Fibroblast of lung (primary cell): ENCODE data around the gene MTMR3.

Source experiments
- EZH2 ChIP-seq: IDR thresholded peaks from 2 replicates; pipeline ENCODE4 v1.5.1; 2012; ENCODE audit warnings: low read length, control low read depth, mild to moderate bottlenecking; ENCODE audit errors: missing control alignments
- TF ChIP-seq, protein P1 (sequence below), 2 donors: IDR thresholded peaks in 1 of 2; conservative IDR thresholded peaks in 1 of 2; 1 replicate in 1 of 2; 2 replicates in 1 of 2; pipeline ENCODE4 v1.5.1; 2011 to 2012; ENCODE audit warnings: low read length in 2 of 2, control low read depth in 1 of 2, inconsistent platforms in 1 of 2, low read depth in 1 of 2, mild to moderate bottlenecking in 1 of 2

DNA sequence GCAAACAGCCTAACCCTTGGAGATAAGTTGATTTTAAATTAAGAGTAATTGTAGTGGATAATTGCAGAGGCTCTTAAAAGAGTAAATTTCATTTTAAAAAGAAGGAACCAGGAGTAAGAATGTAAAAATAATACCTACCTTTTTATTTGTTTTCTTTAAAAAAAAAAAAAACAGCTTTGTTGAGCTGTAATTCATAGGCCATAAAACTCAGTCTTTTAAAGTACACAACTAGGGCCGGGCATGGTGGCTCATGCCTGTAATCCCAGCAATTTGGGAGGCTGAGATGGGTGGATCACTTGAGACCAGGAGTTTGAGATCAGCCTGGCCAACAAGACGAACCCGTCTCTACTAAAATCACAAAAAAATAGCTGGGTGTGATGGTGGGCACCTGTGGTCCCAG is 42.4 kb downstream of the MTMR3 start:
- TF ChIP-seq, protein P1, sequence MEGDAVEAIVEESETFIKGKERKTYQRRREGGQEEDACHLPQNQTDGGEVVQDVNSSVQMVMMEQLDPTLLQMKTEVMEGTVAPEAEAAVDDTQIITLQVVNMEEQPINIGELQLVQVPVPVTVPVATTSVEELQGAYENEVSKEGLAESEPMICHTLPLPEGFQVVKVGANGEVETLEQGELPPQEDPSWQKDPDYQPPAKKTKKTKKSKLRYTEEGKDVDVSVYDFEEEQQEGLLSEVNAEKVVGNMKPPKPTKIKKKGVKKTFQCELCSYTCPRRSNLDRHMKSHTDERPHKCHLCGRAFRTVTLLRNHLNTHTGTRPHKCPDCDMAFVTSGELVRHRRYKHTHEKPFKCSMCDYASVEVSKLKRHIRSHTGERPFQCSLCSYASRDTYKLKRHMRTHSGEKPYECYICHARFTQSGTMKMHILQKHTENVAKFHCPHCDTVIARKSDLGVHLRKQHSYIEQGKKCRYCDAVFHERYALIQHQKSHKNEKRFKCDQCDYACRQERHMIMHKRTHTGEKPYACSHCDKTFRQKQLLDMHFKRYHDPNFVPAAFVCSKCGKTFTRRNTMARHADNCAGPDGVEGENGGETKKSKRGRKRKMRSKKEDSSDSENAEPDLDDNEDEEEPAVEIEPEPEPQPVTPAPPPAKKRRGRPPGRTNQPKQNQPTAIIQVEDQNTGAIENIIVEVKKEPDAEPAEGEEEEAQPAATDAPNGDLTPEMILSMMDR (conservative IDR thresholded peaks at IDR 0.05 in 1 of 2, IDR thresholded peaks at IDR 0.05 in 1 of 2; ENCODE audit: low read depth in 1 of 2, low read length in 2 of 2): no peak
- no peak for TF ChIP-seq EZH2
